ENCODE results near the gene SVOP.
"Not testable (repeated sequence)": the region's sequence is repeated elsewhere in the genome, so short reads cannot be mapped to it uniquely, and the experiment has no call there.

Gene SVOP

GRCh38 chr12:109004017-109004416 lies 16.9 kb downstream of the SVOP start:
- no peak overlapping the region for H3K27ac ChIP-seq (ENCODE audit: poor library complexity, severe bottlenecking)
- H3K9me3 ChIP-seq (ENCODE audit: severe bottlenecking): no peaks in the 10 kb centered on the region
- no peaks in the 10 kb centered on the region for H3K36me3 ChIP-seq (ENCODE audit: low read depth)
- no peaks in the 10 kb centered on the region for H3K27me3 ChIP-seq (ENCODE audit: insufficient read depth, poor library complexity, severe bottlenecking)
- TF ChIP-seq CTCF (IDR thresholded peaks at IDR 0.05; ENCODE audit: poor library complexity, severe bottlenecking): no peak
- ATAC-seq (ENCODE audit: low read depth): no peak
- no peak overlapping the region for H3K4me3 ChIP-seq (ENCODE audit: severe bottlenecking)
- no peaks in the 10 kb centered on the region for H3K4me1 ChIP-seq (ENCODE audit: insufficient read depth, poor library complexity, severe bottlenecking)
- no peak for DNase-seq (ENCODE audit: low spot score)

- H3K4me3 ChIP-seq (ENCODE audit: severe bottlenecking): no peak overlapping the region
These were observed 24.5 kb downstream of the SVOP start for GRCh38 chr12:108996320-108996719.

GRCh38 chr12:108995370-108995992 lies 25.4 kb downstream of the SVOP start:
- H3K27me3 ChIP-seq (ENCODE audit: insufficient read depth, poor library complexity, severe bottlenecking): no peaks in the 10 kb centered on the region
- ATAC-seq (ENCODE audit: low read depth) (no peak), DNase-seq (ENCODE audit: low spot score) (no peak)
- no peaks in the 10 kb centered on the region for H3K36me3 ChIP-seq (ENCODE audit: low read depth)
- no peak overlapping the region for H3K4me3 ChIP-seq (ENCODE audit: severe bottlenecking)
- H3K9me3 ChIP-seq (ENCODE audit: severe bottlenecking): no peaks in the 10 kb centered on the region
- no peak for TF ChIP-seq CTCF (IDR thresholded peaks at IDR 0.05; ENCODE audit: poor library complexity, severe bottlenecking)
- H3K4me1 ChIP-seq (ENCODE audit: insufficient read depth, poor library complexity, severe bottlenecking): no peaks in the 10 kb centered on the region
- H3K27ac ChIP-seq (ENCODE audit: poor library complexity, severe bottlenecking): no peak overlapping the region

More at GRCh38 chr12:108996320-108996719, 24.5 kb downstream of the SVOP start:
- ATAC-seq (ENCODE audit: low read depth): no peak
- Histone ChIP-seq H3K36me3 (ENCODE audit: low read depth) (no peaks in the 10 kb centered on the region), H3K9me3 (ENCODE audit: severe bottlenecking) (no peaks in the 10 kb centered on the region), H3K27ac (ENCODE audit: poor library complexity, severe bottlenecking) (no peak overlapping the region), H3K27me3 (ENCODE audit: insufficient read depth, poor library complexity, severe bottlenecking) (no peaks in the 10 kb centered on the region), H3K4me1 (ENCODE audit: insufficient read depth, poor library complexity, severe bottlenecking) (no peaks in the 10 kb centered on the region)
- TF ChIP-seq CTCF (IDR thresholded peaks at IDR 0.05; ENCODE audit: poor library complexity, severe bottlenecking): no peak
- no peak for DNase-seq (ENCODE audit: low spot score)

- not testable (repeated sequence) for H3K4me3 ChIP-seq (ENCODE audit: severe bottlenecking); H3K27me3 ChIP-seq (ENCODE audit: insufficient read depth, poor library complexity, severe bottlenecking); H3K9me3 ChIP-seq (ENCODE audit: severe bottlenecking); DNase-seq (ENCODE audit: low spot score); H3K4me1 ChIP-seq (ENCODE audit: insufficient read depth, poor library complexity, severe bottlenecking); H3K27ac ChIP-seq (ENCODE audit: poor library complexity, severe bottlenecking); H3K36me3 ChIP-seq (ENCODE audit: low read depth); ATAC-seq (ENCODE audit: low read depth)
These were observed 30.8 kb downstream of the SVOP start for GRCh38 chr12:108990103-108990502.

- Histone ChIP-seq H3K27me3 (ENCODE audit: insufficient read depth, poor library complexity, severe bottlenecking) (no peaks in the 10 kb centered on the region), H3K4me3 (ENCODE audit: severe bottlenecking) (no peak overlapping the region), H3K36me3 (ENCODE audit: low read depth) (no peaks in the 10 kb centered on the region), H3K4me1 (ENCODE audit: insufficient read depth, poor library complexity, severe bottlenecking) (no peaks in the 10 kb centered on the region), H3K9me3 (ENCODE audit: severe bottlenecking) (no peaks in the 10 kb centered on the region), H3K27ac (ENCODE audit: poor library complexity, severe bottlenecking) (no peak overlapping the region)
- DNase-seq (ENCODE audit: low spot score): no peak
- TF ChIP-seq CTCF (IDR thresholded peaks at IDR 0.05; ENCODE audit: poor library complexity, severe bottlenecking): no peak
- no peak for ATAC-seq (ENCODE audit: low read depth)
These were observed 31.5 kb downstream of the SVOP start for GRCh38 chr12:108989376-108989775.

All from RWPE2 (cell line).